ENCODE measurements around the gene RAB7B.
A peak's percentile ranks its signal among the peaks of the same experiment; 100 is the strongest.

Gene RAB7B

DNA sequence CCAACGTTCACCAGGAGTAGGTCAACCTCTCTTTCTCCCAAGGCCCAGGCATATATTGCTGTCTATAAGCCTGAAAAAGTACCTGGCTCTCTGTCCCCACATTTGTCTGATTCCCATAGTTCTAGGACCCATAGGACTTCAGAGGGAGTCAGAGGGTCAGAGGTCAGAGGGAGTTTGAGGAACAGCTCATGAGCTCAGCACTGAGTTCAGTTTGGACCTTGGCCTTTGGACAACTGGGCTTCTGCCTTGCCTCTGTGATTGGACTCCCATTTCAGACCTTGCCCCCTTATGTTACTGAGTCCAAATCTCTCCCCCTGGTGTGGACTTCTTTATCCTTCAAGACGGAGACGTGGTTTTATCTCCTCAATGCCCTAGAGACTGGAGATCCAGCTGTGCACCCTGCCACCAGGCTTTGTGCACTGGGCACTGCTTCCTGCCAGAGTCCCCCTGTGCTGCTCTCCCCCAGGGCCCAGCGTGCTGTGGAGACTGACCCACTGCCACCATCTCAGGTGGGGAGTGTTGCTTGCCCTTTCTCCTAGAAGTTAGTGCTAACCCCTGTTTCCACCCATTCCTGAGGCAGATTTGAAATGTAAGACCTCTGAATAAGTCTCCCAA lies 17.3 kb upstream of the RAB7B start:
- peak; percentile 43 for DNase-seq (ENCODE audit: low read depth)
- no peak overlapping the region for H3K4me3 ChIP-seq (ENCODE audit: low read depth, low read length)
- TF ChIP-seq, protein P1, sequence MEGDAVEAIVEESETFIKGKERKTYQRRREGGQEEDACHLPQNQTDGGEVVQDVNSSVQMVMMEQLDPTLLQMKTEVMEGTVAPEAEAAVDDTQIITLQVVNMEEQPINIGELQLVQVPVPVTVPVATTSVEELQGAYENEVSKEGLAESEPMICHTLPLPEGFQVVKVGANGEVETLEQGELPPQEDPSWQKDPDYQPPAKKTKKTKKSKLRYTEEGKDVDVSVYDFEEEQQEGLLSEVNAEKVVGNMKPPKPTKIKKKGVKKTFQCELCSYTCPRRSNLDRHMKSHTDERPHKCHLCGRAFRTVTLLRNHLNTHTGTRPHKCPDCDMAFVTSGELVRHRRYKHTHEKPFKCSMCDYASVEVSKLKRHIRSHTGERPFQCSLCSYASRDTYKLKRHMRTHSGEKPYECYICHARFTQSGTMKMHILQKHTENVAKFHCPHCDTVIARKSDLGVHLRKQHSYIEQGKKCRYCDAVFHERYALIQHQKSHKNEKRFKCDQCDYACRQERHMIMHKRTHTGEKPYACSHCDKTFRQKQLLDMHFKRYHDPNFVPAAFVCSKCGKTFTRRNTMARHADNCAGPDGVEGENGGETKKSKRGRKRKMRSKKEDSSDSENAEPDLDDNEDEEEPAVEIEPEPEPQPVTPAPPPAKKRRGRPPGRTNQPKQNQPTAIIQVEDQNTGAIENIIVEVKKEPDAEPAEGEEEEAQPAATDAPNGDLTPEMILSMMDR (IDR thresholded peaks at IDR 0.05; ENCODE audit: low read depth, low read length) = no peak
- no peak for TF ChIP-seq MYC (IDR thresholded peaks at IDR 0.05; ENCODE audit: low read depth, low read length)
- TF ChIP-seq MAX (IDR thresholded peaks at IDR 0.05; ENCODE audit: low read depth, low read length) = no peak
- no peak for TF ChIP-seq POLR2A (IDR thresholded peaks at IDR 0.05; ENCODE audit: extremely low read depth, insufficient read length)

GRCh38 chr1:206015071-206015470 lies 11.9 kb upstream of the RAB7B start:
- DNase-seq (ENCODE audit: low read depth) = no peak
- H3K4me3 ChIP-seq (ENCODE audit: low read depth, low read length) = no peak overlapping the region
- TF ChIP-seq POLR2A (IDR thresholded peaks at IDR 0.05; ENCODE audit: extremely low read depth, insufficient read length) (no peak), MAX (IDR thresholded peaks at IDR 0.05; ENCODE audit: low read depth, low read length) (no peak), MYC (IDR thresholded peaks at IDR 0.05; ENCODE audit: low read depth, low read length) (no peak)
- TF ChIP-seq, protein P1 (IDR thresholded peaks at IDR 0.05; ENCODE audit: low read depth, low read length) = no peak

GRCh38 chr1:206014601-206015000 lies 11.4 kb upstream of the RAB7B start:
- TF ChIP-seq POLR2A (IDR thresholded peaks at IDR 0.05; ENCODE audit: extremely low read depth, insufficient read length) (no peak), MAX (IDR thresholded peaks at IDR 0.05; ENCODE audit: low read depth, low read length) (no peak), MYC (IDR thresholded peaks at IDR 0.05; ENCODE audit: low read depth, low read length) (no peak)
- TF ChIP-seq, protein P1 (IDR thresholded peaks at IDR 0.05; ENCODE audit: low read depth, low read length) = no peak
- H3K4me3 ChIP-seq (ENCODE audit: low read depth, low read length) = no peak overlapping the region

GRCh38 chr1:206013026-206013795 lies 10.0 kb upstream of the RAB7B start:
- no peak overlapping the region for H3K4me3 ChIP-seq (ENCODE audit: low read depth, low read length)
- TF ChIP-seq, protein P1 (IDR thresholded peaks at IDR 0.05; ENCODE audit: low read depth, low read length) = no peak
- TF ChIP-seq POLR2A (IDR thresholded peaks at IDR 0.05; ENCODE audit: extremely low read depth, insufficient read length) = no peak
- no peak for TF ChIP-seq MYC (IDR thresholded peaks at IDR 0.05; ENCODE audit: low read depth, low read length)
- TF ChIP-seq MAX (IDR thresholded peaks at IDR 0.05; ENCODE audit: low read depth, low read length) = no peak
- DNase-seq (ENCODE audit: low read depth) = peak; percentile 53

More at GRCh38 chr1:206014601-206015000, 11.4 kb upstream of the RAB7B start:
- DNase-seq (ENCODE audit: low read depth) = no peak

- no peak overlapping the region for H3K4me3 ChIP-seq (ENCODE audit: low read depth, low read length)
- peak; percentile 60 for TF ChIP-seq POLR2A (IDR thresholded peaks at IDR 0.05; ENCODE audit: extremely low read depth, insufficient read length)
- TF ChIP-seq, protein P1 (IDR thresholded peaks at IDR 0.05; ENCODE audit: low read depth, low read length) = no peak
- TF ChIP-seq MYC (IDR thresholded peaks at IDR 0.05; ENCODE audit: low read depth, low read length) = peak; percentile 97
- TF ChIP-seq MAX (IDR thresholded peaks at IDR 0.05; ENCODE audit: low read depth, low read length) = peak; percentile 95
- DNase-seq (ENCODE audit: low read depth) = peak; percentile 99
Measured at GRCh38 chr1:206012086-206012859, 9.1 kb upstream of the RAB7B start.

Measured in NB4 (cell line).